Measurements from ENCODE around the gene CIROP.
A peak's percentile ranks its signal among the peaks of the same experiment; 100 is the strongest.

Gene CIROP

GRCh38 chr14:23131482-23131881 is 26.7 kb upstream of the CIROP start:
- no peak for DNase-seq (ENCODE audit: low spot score)

- DNase-seq (ENCODE audit: low spot score), result no peak
Measured at GRCh38 chr14:23130871-23131270, 26.1 kb upstream of the CIROP start.

GRCh38 chr14:23129759-23130316 is 25.0 kb upstream of the CIROP start:
- DNase-seq (ENCODE audit: low spot score), result no peak

GRCh38 chr14:23128969-23129758 is 24.4 kb upstream of the CIROP start:
- DNase-seq (ENCODE audit: low spot score), result no peak

GRCh38 chr14:23127861-23128260 is 23.1 kb upstream of the CIROP start:
- no peak for DNase-seq (ENCODE audit: low spot score)

GRCh38 chr14:23126548-23127278 is 21.9 kb upstream of the CIROP start:
- no peak for DNase-seq (ENCODE audit: low spot score)

GRCh38 chr14:23125933-23126524 is 21.2 kb upstream of the CIROP start:
- no peak for DNase-seq (ENCODE audit: low spot score)

- DNase-seq (ENCODE audit: low spot score), result no peak
Measured at GRCh38 chr14:23125011-23125410, 20.2 kb upstream of the CIROP start.

- no peak for DNase-seq (ENCODE audit: low spot score)
Measured at GRCh38 chr14:23124337-23124954, 19.7 kb upstream of the CIROP start.

- no peak for DNase-seq (ENCODE audit: low spot score)
Measured at GRCh38 chr14:23123419-23123818, 18.6 kb upstream of the CIROP start.

- DNase-seq (ENCODE audit: low spot score), result no peak
Measured at GRCh38 chr14:23122086-23122485, 17.3 kb upstream of the CIROP start.

GRCh38 chr14:23121361-23121771 is 16.6 kb upstream of the CIROP start:
- peak; percentile 27 for DNase-seq (ENCODE audit: low spot score)

- DNase-seq (ENCODE audit: low spot score), result peak; percentile 94
Measured at GRCh38 chr14:23120541-23121251, 15.9 kb upstream of the CIROP start.

GRCh38 chr14:23119363-23120327 is 14.9 kb upstream of the CIROP start:
- no peak for DNase-seq (ENCODE audit: low spot score)

GRCh38 chr14:23118506-23119362 is 13.9 kb upstream of the CIROP start, which contains the start of gene CEBPE:
Gene CEBPE, minus strand, starts transcription at chr14:23119255. Its CDS starts 164 bp downstream, at chr14:23119091.
- DNase-seq (ENCODE audit: low spot score), result no peak

GRCh38 chr14:23117371-23118020 is 12.7 kb upstream of the CIROP start:
- no peak for DNase-seq (ENCODE audit: low spot score)

- no peak for DNase-seq (ENCODE audit: low spot score)
Measured at GRCh38 chr14:23115918-23116317, 11.1 kb upstream of the CIROP start.

GRCh38 chr14:23115039-23115731 is 10.4 kb upstream of the CIROP start:
- DNase-seq (ENCODE audit: low spot score), result no peak

All from Ammon's horn (tissue), 1 donor.